ENCODE data around the gene LINGO4. TPM values are rescaled to one million over a fixed set of nuclear protein-coding genes. Genes with fewer than 3 reads are reported as not detected.

LINGO4 gene
- total and polyA plus RNA-seq, 2 of the 13 experiments (the other 11 are each of a cell fraction or from before 2014, with no cell fraction given) = 0.02 to 0.05 TPM

- TF ChIP-seq ZNF672 (CRISPR knock-in tag; IDR thresholded peaks at IDR 0.05) (no peak), ZNF83 (CRISPR knock-in tag; IDR thresholded peaks at IDR 0.05; ENCODE audit: borderline replicate concordance) (peak; percentile 62; the same call in 1 of the 2 replicates), ZNF513 (CRISPR knock-in tag; conservative IDR thresholded peaks at IDR 0.05) (no peak), ZNF557 (CRISPR knock-in tag; IDR thresholded peaks at IDR 0.05) (no peak), MTA3 (CRISPR knock-in tag; IDR thresholded peaks at IDR 0.05) (no peak), KLF11 (CRISPR knock-in tag; IDR thresholded peaks at IDR 0.05) (no peak), PRDM4 (CRISPR knock-in tag; IDR thresholded peaks at IDR 0.05; ENCODE audit: borderline replicate concordance) (no peak), ZNF784 (CRISPR knock-in tag; IDR thresholded peaks at IDR 0.05; ENCODE audit: borderline replicate concordance) (peak; percentile 87; the same call in 1 of the 2 replicates), SCMH1 (CRISPR knock-in tag; IDR thresholded peaks at IDR 0.05; ENCODE audit: borderline replicate concordance) (no peak), TEAD2 (CRISPR knock-in tag; IDR thresholded peaks at IDR 0.05) (no peak), NAIF1 (CRISPR knock-in tag; IDR thresholded peaks at IDR 0.05; ENCODE audit: borderline replicate concordance) (no peak)
- TF ChIP-seq, protein P1, sequence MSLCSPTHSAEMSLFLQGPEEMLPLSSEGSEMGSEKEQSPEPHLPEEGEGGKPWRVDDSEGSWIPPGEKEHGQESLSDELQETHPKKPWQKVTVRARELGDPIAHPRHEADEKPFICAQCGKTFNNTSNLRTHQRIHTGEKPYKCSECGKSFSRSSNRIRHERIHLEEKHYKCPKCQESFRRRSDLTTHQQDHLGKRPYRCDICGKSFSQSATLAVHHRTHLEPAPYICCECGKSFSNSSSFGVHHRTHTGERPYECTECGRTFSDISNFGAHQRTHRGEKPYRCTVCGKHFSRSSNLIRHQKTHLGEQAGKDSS (CRISPR knock-in tag; IDR thresholded peaks at IDR 0.05; ENCODE audit: borderline replicate concordance, low read depth) = no peak
- TF ChIP-seq, protein P2, sequence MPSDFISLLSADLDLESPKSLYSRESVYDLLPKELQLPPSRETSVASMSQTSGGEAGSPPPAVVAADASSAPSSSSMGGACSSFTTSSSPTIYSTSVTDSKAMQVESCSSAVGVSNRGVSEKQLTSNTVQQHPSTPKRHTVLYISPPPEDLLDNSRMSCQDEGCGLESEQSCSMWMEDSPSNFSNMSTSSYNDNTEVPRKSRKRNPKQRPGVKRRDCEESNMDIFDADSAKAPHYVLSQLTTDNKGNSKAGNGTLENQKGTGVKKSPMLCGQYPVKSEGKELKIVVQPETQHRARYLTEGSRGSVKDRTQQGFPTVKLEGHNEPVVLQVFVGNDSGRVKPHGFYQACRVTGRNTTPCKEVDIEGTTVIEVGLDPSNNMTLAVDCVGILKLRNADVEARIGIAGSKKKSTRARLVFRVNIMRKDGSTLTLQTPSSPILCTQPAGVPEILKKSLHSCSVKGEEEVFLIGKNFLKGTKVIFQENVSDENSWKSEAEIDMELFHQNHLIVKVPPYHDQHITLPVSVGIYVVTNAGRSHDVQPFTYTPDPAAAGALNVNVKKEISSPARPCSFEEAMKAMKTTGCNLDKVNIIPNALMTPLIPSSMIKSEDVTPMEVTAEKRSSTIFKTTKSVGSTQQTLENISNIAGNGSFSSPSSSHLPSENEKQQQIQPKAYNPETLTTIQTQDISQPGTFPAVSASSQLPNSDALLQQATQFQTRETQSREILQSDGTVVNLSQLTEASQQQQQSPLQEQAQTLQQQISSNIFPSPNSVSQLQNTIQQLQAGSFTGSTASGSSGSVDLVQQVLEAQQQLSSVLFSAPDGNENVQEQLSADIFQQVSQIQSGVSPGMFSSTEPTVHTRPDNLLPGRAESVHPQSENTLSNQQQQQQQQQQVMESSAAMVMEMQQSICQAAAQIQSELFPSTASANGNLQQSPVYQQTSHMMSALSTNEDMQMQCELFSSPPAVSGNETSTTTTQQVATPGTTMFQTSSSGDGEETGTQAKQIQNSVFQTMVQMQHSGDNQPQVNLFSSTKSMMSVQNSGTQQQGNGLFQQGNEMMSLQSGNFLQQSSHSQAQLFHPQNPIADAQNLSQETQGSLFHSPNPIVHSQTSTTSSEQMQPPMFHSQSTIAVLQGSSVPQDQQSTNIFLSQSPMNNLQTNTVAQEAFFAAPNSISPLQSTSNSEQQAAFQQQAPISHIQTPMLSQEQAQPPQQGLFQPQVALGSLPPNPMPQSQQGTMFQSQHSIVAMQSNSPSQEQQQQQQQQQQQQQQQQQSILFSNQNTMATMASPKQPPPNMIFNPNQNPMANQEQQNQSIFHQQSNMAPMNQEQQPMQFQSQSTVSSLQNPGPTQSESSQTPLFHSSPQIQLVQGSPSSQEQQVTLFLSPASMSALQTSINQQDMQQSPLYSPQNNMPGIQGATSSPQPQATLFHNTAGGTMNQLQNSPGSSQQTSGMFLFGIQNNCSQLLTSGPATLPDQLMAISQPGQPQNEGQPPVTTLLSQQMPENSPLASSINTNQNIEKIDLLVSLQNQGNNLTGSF (CRISPR knock-in tag; IDR thresholded peaks at IDR 0.05) = no peak
- TF ChIP-seq, protein P3, sequence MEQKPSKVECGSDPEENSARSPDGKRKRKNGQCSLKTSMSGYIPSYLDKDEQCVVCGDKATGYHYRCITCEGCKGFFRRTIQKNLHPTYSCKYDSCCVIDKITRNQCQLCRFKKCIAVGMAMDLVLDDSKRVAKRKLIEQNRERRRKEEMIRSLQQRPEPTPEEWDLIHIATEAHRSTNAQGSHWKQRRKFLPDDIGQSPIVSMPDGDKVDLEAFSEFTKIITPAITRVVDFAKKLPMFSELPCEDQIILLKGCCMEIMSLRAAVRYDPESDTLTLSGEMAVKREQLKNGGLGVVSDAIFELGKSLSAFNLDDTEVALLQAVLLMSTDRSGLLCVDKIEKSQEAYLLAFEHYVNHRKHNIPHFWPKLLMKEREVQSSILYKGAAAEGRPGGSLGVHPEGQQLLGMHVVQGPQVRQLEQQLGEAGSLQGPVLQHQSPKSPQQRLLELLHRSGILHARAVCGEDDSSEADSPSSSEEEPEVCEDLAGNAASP (CRISPR knock-in tag; IDR thresholded peaks at IDR 0.05; ENCODE audit: borderline replicate concordance) = no peak
Measured at GRCh38 chr1:151762941-151763921, 42.0 kb downstream of the LINGO4 start, which contains the start of gene MRPL9 (continued).

All from HepG2 (cell line).